ENCODE results near the gene CXXC5.

CXXC5 gene

GRCh38 chr5:139658928-139659667 lies 10.9 kb downstream of the CXXC5 start:
- peak in 1 of 3 donors; percentile 24 for DNase-seq
- peaks cover 0 to 27% (median 0%) of the 10 kb centered on the region in 4 experiments for H3K36me3 ChIP-seq (ENCODE audit: control insufficient read depth in 4 of 4, insufficient read depth in 4 of 4, low read length in 3 of 4)
- WGBS (ENCODE audit: insufficient coverage), result 19% methylated on average over 15 of the region's 15 CpGs
- POLR2A ChIA-PET, result interaction anchor here (1.6 to 5.0 kb wide), 4 partner anchors 11 to 30 kb away, joined by 5 to 62 read pairs (median 10); no protein-coding TSS in a partner anchor
- H3K4me1 ChIP-seq (ENCODE audit: control extremely low read depth in 1 of 4, control insufficient read depth in 4 of 4, insufficient read depth in 4 of 4, low read length in 3 of 4), result peaks cover 10 to 98% (median 96%) of the 10 kb centered on the region in 4 experiments
- peak overlapping the region; percentile 62 to 82 for H3K27ac ChIP-seq (ENCODE audit: insufficient read depth in 1 of 2, low read depth in 1 of 2, low read length in 2 of 2, poor library complexity in 1 of 2, severe bottlenecking in 2 of 2)
- CTCF ChIA-PET, result interaction anchor here (1.0 to 24.0 kb wide), 10 partner anchors 9 to 99 kb away, joined by 3 to 357 read pairs (median 22); partner anchors contain the start of gene CXXC5
- no peaks in the 10 kb centered on the region for H3K27me3 ChIP-seq (replicated peaks in 2 of 5; ENCODE audit: control insufficient read depth in 4 of 5, insufficient read depth in 5 of 5, low read length in 4 of 5)
- no peaks in the 10 kb centered on the region for H3K9me3 ChIP-seq (ENCODE audit: control extremely low read depth in 1 of 5, control insufficient read depth in 4 of 5, insufficient read depth in 2 of 5, low read depth in 1 of 5, low read length in 4 of 5)
- H3K4me3 ChIP-seq (ENCODE audit: control insufficient read depth in 1 of 7, extremely low read depth in 1 of 7, insufficient read depth in 4 of 7, low read depth in 2 of 7, low read length in 6 of 7), result peak overlapping the region in 5 of 7 experiments; percentile 16 to 65 (median 57)

GRCh38 chr5:139659695-139660101 lies 11.5 kb downstream of the CXXC5 start:
- peaks cover 9 to 98% (median 96%) of the 10 kb centered on the region in 4 experiments for H3K4me1 ChIP-seq (ENCODE audit: control extremely low read depth in 1 of 4, control insufficient read depth in 4 of 4, insufficient read depth in 4 of 4, low read length in 3 of 4)
- ChIA-PET POLR2A (interaction anchor here (0.5 to 5.0 kb wide), 6 partner anchors 8 to 29 kb away, joined by 3 to 62 read pairs (median 6); partner anchors contain the start of gene CXXC5), CTCF (interaction anchor here (1.6 to 24.0 kb wide), 7 partner anchors 10 to 99 kb away, joined by 3 to 357 read pairs (median 41); partner anchors contain the start of gene CXXC5)

GRCh38 chr5:139660105-139660922 lies 12.2 kb downstream of the CXXC5 start:
- peak overlapping the region in 5 of 7 experiments; percentile 9 to 65 (median 57) for H3K4me3 ChIP-seq (ENCODE audit: control insufficient read depth in 1 of 7, extremely low read depth in 1 of 7, insufficient read depth in 4 of 7, low read depth in 2 of 7, low read length in 6 of 7)
- peak in 1 of 3 donors; percentile 40 for DNase-seq
- H3K9me3 ChIP-seq (ENCODE audit: control extremely low read depth in 1 of 5, control insufficient read depth in 4 of 5, insufficient read depth in 2 of 5, low read depth in 1 of 5, low read length in 4 of 5), result no peaks in the 10 kb centered on the region
- H3K4me1 ChIP-seq (ENCODE audit: control extremely low read depth in 1 of 4, control insufficient read depth in 4 of 4, insufficient read depth in 4 of 4, low read length in 3 of 4), result peaks cover 9 to 98% (median 97%) of the 10 kb centered on the region in 4 experiments
- ChIA-PET POLR2A (interaction anchor here (0.5 to 5.0 kb wide), 8 partner anchors 8 to 29 kb away, joined by 3 to 62 read pairs (median 6); partner anchors contain the start of gene CXXC5), CTCF (interaction anchor here (0.9 to 24.0 kb wide), 8 partner anchors 10 to 98 kb away, joined by 3 to 357 read pairs (median 38); partner anchors contain the start of gene CXXC5)
- no peaks in the 10 kb centered on the region for H3K27me3 ChIP-seq (replicated peaks in 2 of 5; ENCODE audit: control insufficient read depth in 4 of 5, insufficient read depth in 5 of 5, low read length in 4 of 5)
- peaks cover 0 to 28% (median 2%) of the 10 kb centered on the region in 4 experiments for H3K36me3 ChIP-seq (ENCODE audit: control insufficient read depth in 4 of 4, insufficient read depth in 4 of 4, low read length in 3 of 4)
- WGBS (ENCODE audit: insufficient coverage), result 0% methylated on average over 3 of the region's 14 CpGs
- H3K27ac ChIP-seq (ENCODE audit: insufficient read depth in 1 of 2, low read depth in 1 of 2, low read length in 2 of 2, poor library complexity in 1 of 2, severe bottlenecking in 2 of 2), result peak overlapping the region; percentile 62 to 82

More at GRCh38 chr5:139659695-139660101, 11.5 kb downstream of the CXXC5 start:
- 25% methylated on average over 7 of the region's 13 CpGs for WGBS (ENCODE audit: insufficient coverage)
- H3K27me3 ChIP-seq (replicated peaks in 2 of 5; ENCODE audit: control insufficient read depth in 4 of 5, insufficient read depth in 5 of 5, low read length in 4 of 5), result no peaks in the 10 kb centered on the region
- H3K9me3 ChIP-seq (ENCODE audit: control extremely low read depth in 1 of 5, control insufficient read depth in 4 of 5, insufficient read depth in 2 of 5, low read depth in 1 of 5, low read length in 4 of 5), result no peaks in the 10 kb centered on the region
- peak in 1 of 3 donors; percentile 40 for DNase-seq
- peak overlapping the region in 5 of 7 experiments; percentile 8 to 65 (median 57) for H3K4me3 ChIP-seq (ENCODE audit: control insufficient read depth in 1 of 7, extremely low read depth in 1 of 7, insufficient read depth in 4 of 7, low read depth in 2 of 7, low read length in 6 of 7)
- H3K36me3 ChIP-seq (ENCODE audit: control insufficient read depth in 4 of 4, insufficient read depth in 4 of 4, low read length in 3 of 4), result peaks cover 0 to 24% (median 1%) of the 10 kb centered on the region in 4 experiments
- H3K27ac ChIP-seq (ENCODE audit: insufficient read depth in 1 of 2, low read depth in 1 of 2, low read length in 2 of 2, poor library complexity in 1 of 2, severe bottlenecking in 2 of 2), result peak overlapping the region; percentile 62 to 82

GRCh38 chr5:139660923-139661814 lies 13.0 kb downstream of the CXXC5 start:
- peaks cover 9 to 98% (median 97%) of the 10 kb centered on the region in 4 experiments for H3K4me1 ChIP-seq (ENCODE audit: control extremely low read depth in 1 of 4, control insufficient read depth in 4 of 4, insufficient read depth in 4 of 4, low read length in 3 of 4)
- 9% methylated on average over 20 of the region's 41 CpGs for WGBS (ENCODE audit: insufficient coverage)

GRCh38 chr5:139662617-139663016 lies 14.5 kb downstream of the CXXC5 start:
- Histone ChIP-seq H3K27me3 (replicated peaks in 2 of 5; ENCODE audit: control insufficient read depth in 4 of 5, insufficient read depth in 5 of 5, low read length in 4 of 5) (no peaks in the 10 kb centered on the region), H3K36me3 (ENCODE audit: control insufficient read depth in 4 of 4, insufficient read depth in 4 of 4, low read length in 3 of 4) (peaks cover 0 to 34% (median 2%) of the 10 kb centered on the region in 4 experiments), H3K4me3 (ENCODE audit: control insufficient read depth in 1 of 7, extremely low read depth in 1 of 7, insufficient read depth in 4 of 7, low read depth in 2 of 7, low read length in 6 of 7) (no peak overlapping the region), H3K9me3 (ENCODE audit: control extremely low read depth in 1 of 5, control insufficient read depth in 4 of 5, insufficient read depth in 2 of 5, low read depth in 1 of 5, low read length in 4 of 5) (no peaks in the 10 kb centered on the region), H3K4me1 (ENCODE audit: control extremely low read depth in 1 of 4, control insufficient read depth in 4 of 4, insufficient read depth in 4 of 4, low read length in 3 of 4) (peaks cover 17 to 100% (median 99%) of the 10 kb centered on the region in 4 experiments), H3K27ac (ENCODE audit: insufficient read depth in 1 of 2, low read depth in 1 of 2, low read length in 2 of 2, poor library complexity in 1 of 2, severe bottlenecking in 2 of 2) (peak overlapping the region; percentile 27 to 82)
- 84% methylated on average over 6 of the region's 9 CpGs for WGBS (ENCODE audit: insufficient coverage)
- DNase-seq, result no peak
- ChIA-PET POLR2A (interaction anchor here (0.6 kb wide), 1 partner anchor 534 kb away, joined by 3 read pairs; no protein-coding TSS in a partner anchor), CTCF (interaction anchor here (5.5 to 24.0 kb wide), 5 partner anchors 7 to 27 kb away, joined by 35 to 357 read pairs (median 232); partner anchors contain the start of gene CXXC5)

More at GRCh38 chr5:139660923-139661814, 13.0 kb downstream of the CXXC5 start:
- CTCF ChIA-PET, result interaction anchor here (0.9 to 24.0 kb wide), 7 partner anchors 9 to 49 kb away, joined by 3 to 357 read pairs (median 41); partner anchors contain the start of gene CXXC5
- H3K4me3 ChIP-seq (ENCODE audit: control insufficient read depth in 1 of 7, extremely low read depth in 1 of 7, insufficient read depth in 4 of 7, low read depth in 2 of 7, low read length in 6 of 7), result peak overlapping the region in 5 of 7 experiments; percentile 9 to 60 (median 46)
- H3K9me3 ChIP-seq (ENCODE audit: control extremely low read depth in 1 of 5, control insufficient read depth in 4 of 5, insufficient read depth in 2 of 5, low read depth in 1 of 5, low read length in 4 of 5), result no peaks in the 10 kb centered on the region
- POLR2A ChIA-PET, result interaction anchor here (0.8 to 5.0 kb wide), 8 partner anchors 8 to 28 kb away, joined by 3 to 62 read pairs (median 6); partner anchors contain the start of gene CXXC5
- peaks cover 0 to 34% (median 2%) of the 10 kb centered on the region in 4 experiments for H3K36me3 ChIP-seq (ENCODE audit: control insufficient read depth in 4 of 4, insufficient read depth in 4 of 4, low read length in 3 of 4)
- DNase-seq, result peak; percentile 88 to 98 (median 96)
- peak overlapping the region; percentile 27 to 82 for H3K27ac ChIP-seq (ENCODE audit: insufficient read depth in 1 of 2, low read depth in 1 of 2, low read length in 2 of 2, poor library complexity in 1 of 2, severe bottlenecking in 2 of 2)
- no peaks in the 10 kb centered on the region for H3K27me3 ChIP-seq (replicated peaks in 2 of 5; ENCODE audit: control insufficient read depth in 4 of 5, insufficient read depth in 5 of 5, low read length in 4 of 5)
